T-helper 1 cell treated with Interleukin-12 subunit alpha and Interleukin-12 subunit beta and Interleukin-4 antibody, amounts not matched to agents 30 ng/mL and 1 ng/mL, for 36 hours (primary cell): ENCODE measurements around the gene PSTPIP1. TPM values are rescaled to one million over a fixed set of nuclear protein-coding genes. Genes with fewer than 3 reads are reported as not detected.

Source experiments
- intact Hi-C: fragments of 100-400 bp; cut with micrococcal nuclease; formaldehyde crosslinking; loops from one replicate; pipeline ENCODE4 v1.15.1; 2024
- total RNA-seq: library from RNA; stranded (reverse); gene quantifications from 2 replicates; pipeline ENCODE4 v1.2.3, GENCODE V29; 2022

The PSTPIP1 gene
- total RNA-seq, 1 donor from 2014 or later = 224 TPM

- intact Hi-C loops = no loop called here
These were observed 43.6 kb downstream of the PSTPIP1 start for GRCh38 chr15:77038312-77039216.

GRCh38 chr15:77039217-77039533 lies 44.2 kb downstream of the PSTPIP1 start:
- intact Hi-C loops = no loop called here

GRCh38 chr15:77039848-77040247 lies 44.9 kb downstream of the PSTPIP1 start:
- intact Hi-C loops = no loop called here

GRCh38 chr15:77040673-77041072 lies 45.7 kb downstream of the PSTPIP1 start:
- intact Hi-C loops = no loop called here

GRCh38 chr15:77042245-77042919 lies 47.5 kb downstream of the PSTPIP1 start:
- intact Hi-C loops = no loop called here

DNA sequence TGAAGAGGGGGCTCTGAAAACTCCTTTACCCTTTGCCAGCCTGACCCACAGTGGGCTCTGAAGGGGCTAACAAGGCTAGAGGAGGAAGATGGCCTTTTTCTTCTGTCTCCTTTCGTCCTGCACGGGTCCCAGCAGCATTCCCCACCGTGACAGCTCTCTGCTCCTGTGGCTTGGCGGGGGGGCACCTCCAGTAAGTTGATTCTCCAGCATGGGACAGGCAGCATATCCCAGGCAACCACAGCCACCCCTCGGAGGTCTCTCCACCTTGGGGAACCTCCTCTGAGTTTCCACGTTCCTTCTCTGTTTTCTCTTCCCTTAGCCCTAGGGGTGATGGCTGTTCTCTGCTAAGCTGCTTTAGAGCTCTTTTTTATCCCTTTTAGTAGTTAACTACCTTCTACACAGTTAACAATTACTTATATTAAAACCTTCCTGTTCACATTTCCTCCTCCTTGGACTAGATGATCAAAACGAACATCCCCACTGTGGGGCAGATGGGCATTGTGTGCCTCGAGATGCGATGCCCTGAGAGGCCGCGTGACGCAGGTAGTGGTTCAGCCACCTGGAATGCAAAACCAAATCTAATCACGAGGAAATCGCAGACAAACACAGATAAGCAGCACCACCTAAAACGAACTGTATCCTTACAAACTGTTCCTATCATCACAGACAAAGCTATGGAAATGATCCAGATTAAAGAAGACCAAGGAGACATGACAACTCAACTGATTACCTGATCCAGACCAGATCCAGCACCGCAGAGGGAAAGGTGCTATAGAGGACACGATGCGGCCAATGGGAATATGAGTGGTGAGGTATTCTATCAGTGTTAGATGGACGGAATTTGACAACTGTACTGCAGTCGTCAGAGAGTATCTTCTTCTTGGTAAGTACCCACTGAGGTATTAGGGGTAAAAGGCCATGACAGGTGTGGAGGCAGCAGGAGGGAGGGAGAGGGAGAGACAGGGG lies 48.3 kb downstream of the PSTPIP1 start:
- intact Hi-C loops = no loop called here

GRCh38 chr15:77044228-77045042 lies 49.5 kb downstream of the PSTPIP1 start:
- intact Hi-C loops = no loop called here

GRCh38 chr15:77045985-77046384 lies 51.1 kb downstream of the PSTPIP1 start:
- intact Hi-C loops = no loop called here

GRCh38 chr15:77046704-77047412 lies 51.9 kb downstream of the PSTPIP1 start:
- intact Hi-C loops = no loop called here

- intact Hi-C loops = no loop called here
These were observed 53.4 kb downstream of the PSTPIP1 start for GRCh38 chr15:77048135-77048876.

DNA sequence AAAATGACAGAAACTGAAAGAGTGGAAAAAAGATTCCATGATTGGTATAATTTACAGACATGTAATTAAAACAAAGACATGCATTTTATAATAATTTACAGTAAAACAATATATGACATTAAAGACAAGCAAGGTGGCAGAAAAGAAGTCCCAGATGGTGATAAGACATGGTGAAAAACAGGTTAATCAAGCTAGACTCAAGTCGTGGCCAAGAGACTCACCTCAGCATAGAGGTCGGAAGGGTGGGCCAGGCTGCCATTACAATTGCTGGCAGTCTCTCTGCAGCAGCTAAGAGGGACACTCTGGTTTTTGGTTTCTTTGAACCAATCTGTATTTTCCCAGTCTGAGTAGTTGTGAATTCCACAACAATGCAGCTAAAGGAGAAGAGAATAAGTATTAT lies 57.6 kb downstream of the PSTPIP1 start:
- intact Hi-C loops = no loop called here

GRCh38 chr15:77053709-77054108 lies 58.8 kb downstream of the PSTPIP1 start:
- intact Hi-C loops = no loop called here

DNA sequence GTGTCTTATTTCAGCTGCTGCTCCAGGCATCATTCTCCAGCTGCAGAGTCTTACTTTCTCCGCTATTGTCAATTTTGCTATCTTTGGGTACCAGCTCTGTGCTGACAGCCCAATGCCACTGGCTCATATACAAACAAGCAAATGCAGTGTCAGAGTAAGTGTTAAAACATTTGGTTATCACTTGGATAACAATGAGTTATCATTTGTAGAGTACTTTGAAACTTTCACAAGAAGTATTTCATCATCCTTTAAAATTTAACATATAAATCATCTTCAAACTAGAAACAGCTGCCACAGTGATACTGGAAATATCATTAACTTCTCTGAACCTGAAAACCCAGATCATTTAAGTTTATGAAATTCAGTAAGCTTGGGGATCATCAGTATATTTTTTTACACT lies 62.1 kb downstream of the PSTPIP1 start:
- intact Hi-C loops = no loop called here

DNA sequence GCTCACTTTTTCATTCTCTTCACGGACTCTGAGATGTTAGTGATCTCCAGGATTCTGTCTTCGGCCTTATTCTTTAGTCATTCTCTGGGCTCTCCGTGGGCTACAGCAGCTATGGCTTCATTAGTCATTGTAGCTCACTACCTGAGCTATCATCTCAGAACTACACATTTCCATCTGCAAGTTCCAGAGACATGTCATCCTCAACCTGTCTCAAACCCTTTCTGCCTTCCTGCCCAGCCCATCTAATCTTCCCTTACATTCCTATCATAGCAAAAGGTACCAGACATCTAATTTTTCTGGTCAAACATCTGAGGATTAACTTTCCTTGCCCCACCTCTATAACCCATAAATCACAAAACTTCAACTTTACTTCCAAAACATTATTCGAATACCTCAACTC lies 62.8 kb downstream of the PSTPIP1 start:
- intact Hi-C loops = no loop called here

- intact Hi-C loops = no loop called here
These were observed 63.5 kb downstream of the PSTPIP1 start for GRCh38 chr15:77058468-77058867.

DNA sequence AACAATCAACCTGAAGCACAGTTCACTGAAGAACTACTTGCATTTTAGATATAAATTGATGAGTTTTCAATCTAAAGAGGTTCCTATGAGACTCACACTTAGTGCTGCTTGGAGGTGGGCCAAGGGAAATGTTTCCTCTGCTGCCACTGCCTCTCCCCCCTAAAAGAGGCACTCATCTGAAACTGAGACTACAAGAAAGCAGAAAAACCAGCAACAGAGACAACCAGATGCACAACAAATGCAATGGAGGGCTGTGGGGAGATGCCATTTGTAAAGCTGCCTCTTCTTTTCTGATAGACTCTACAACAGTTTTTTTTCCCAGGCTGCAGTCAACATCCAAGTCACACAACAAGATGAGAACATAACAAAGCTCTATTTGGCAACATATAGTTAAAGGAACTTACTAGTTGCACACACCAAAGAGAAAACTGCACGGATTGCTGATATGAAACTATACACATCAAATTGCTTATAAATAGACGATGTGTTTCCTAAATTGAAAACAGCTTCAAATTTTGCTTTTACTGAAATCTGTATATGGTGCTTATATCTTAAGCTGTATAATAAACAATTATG lies 64.9 kb downstream of the PSTPIP1 start:
- intact Hi-C loops = no loop called here

DNA sequence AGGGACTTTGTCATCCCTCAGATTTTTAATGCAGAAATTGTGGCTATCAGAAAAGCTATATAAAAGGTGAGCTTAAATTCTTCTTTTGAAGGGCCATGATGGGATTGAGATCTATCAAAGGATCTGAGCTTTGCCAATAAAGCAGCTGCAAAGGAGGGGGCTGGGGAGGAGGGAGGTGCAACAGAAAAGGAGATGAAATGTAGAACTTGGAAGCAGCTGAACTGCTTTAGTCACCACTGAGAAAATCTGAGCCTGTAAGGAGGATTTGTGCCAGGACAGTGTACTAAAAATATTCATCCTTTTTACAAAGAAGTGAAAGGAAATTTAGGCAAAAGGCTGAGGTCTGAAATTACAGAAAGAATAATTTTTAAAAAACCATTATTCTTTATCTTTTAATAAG lies 65.6 kb downstream of the PSTPIP1 start:
- intact Hi-C loops = no loop called here

DNA sequence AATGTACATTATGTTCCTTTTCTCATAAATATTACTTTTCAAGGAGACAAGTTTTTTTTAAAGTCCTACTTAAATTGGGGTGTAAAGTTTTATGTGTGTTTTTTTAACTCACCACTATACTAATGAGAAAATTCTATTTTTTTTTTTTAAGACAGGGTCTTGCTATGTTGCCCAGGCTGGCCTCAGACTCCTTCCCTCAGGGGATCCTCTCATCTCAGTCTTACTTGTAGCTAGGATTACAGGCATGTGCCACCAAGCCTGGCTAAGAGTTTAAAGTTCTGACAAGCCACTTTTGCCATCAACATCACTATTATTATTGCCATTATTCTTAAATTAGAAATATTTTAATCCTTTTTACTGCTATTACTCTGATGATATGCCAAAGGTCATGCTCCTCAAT lies 68.3 kb downstream of the PSTPIP1 start:
- intact Hi-C loops = no loop called here

DNA sequence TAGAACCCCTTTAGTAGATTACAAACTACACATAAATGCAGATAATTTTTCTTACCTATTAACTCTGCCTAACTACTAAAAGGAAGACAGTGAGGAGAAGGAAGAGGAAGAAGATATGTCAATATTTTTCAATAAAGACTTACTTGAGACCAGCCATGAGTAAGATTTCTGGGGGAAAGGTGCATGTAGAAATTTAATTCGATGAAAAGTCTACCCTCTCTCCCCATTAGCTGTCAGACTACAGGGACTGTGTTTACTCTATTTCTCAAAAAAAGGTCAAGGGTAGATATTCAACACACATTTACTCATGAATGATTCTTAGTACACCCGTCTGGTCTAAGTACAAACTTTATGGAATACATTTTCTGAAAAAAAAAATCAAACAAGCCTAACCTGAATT lies 69.1 kb downstream of the PSTPIP1 start:
- intact Hi-C loops = no loop called here
